ENCODE data around the gene HHAT. TPM values are rescaled to one million over a fixed set of nuclear protein-coding genes. Genes with fewer than 3 reads are reported as not detected.
A peak's percentile ranks its signal among the peaks of the same experiment; 100 is the strongest.

The HHAT gene
- polyA plus RNA-seq, 3 donors: 1.4 to 1.8 (median 1.7) TPM

GRCh38 chr1:210311726-210312493 lies 16.8 kb upstream of the HHAT start:
- 47 to 49% (median 48%) methylated on average over 18 of the region's 18 CpGs for WGBS, 3 donors
- H3K27ac ChIP-seq (ENCODE audit: low read depth, low read length): peak overlapping the region; percentile 12

GRCh38 chr1:210313046-210313595 lies 15.6 kb upstream of the HHAT start:
- H3K27ac ChIP-seq (ENCODE audit: low read depth, low read length): no peak overlapping the region
- WGBS, 3 donors: 73 to 83% (median 80%) methylated on average over 6 of the region's 6 CpGs

- 74 to 85% (median 85%) methylated on average over 1 of the region's 1 CpG for WGBS, 3 donors
- H3K27ac ChIP-seq (ENCODE audit: low read depth, low read length): no peak overlapping the region
These were observed 14.8 kb upstream of the HHAT start for GRCh38 chr1:210313921-210314320.

- WGBS, 3 donors: 85 to 93% (median 91%) methylated on average over 6 of the region's 6 CpGs
- no peak overlapping the region for H3K27ac ChIP-seq (ENCODE audit: low read depth, low read length)
These were observed 13.2 kb upstream of the HHAT start for GRCh38 chr1:210315529-210315928.

- 86 to 95% (median 95%) methylated on average over 3 of the region's 3 CpGs for WGBS, 3 donors
These were observed 7.6 kb upstream of the HHAT start for GRCh38 chr1:210321131-210321530.

GRCh38 chr1:210321552-210321951 lies 7.2 kb upstream of the HHAT start:
- H3K27ac ChIP-seq (ENCODE audit: low read depth, low read length): no peak overlapping the region
- 87 to 92% (median 89%) methylated on average over 8 of the region's 8 CpGs for WGBS, 3 donors

More at GRCh38 chr1:210321131-210321530, 7.6 kb upstream of the HHAT start:
- no peak overlapping the region for H3K27ac ChIP-seq (ENCODE audit: low read depth, low read length)

GRCh38 chr1:210323957-210324356 lies 4.7 kb upstream of the HHAT start:
- WGBS, 3 donors: 66 to 78% (median 69%) methylated on average over 1 of the region's 1 CpG
- H3K27ac ChIP-seq (ENCODE audit: low read depth, low read length): no peak overlapping the region

- WGBS, 3 donors: 70 to 91% (median 91%) methylated on average over 1 of the region's 1 CpG
- no peak overlapping the region for H3K27ac ChIP-seq (ENCODE audit: low read depth, low read length)
These were observed 3.6 kb upstream of the HHAT start for GRCh38 chr1:210325026-210325670.

GRCh38 chr1:210328032-210328745 lies 513 bp upstream of the HHAT start:
- H3K27ac ChIP-seq (ENCODE audit: low read depth, low read length): no peak overlapping the region
- 18 to 27% (median 24%) methylated on average over 19 of the region's 19 CpGs for WGBS, 3 donors

GRCh38 chr1:210330279-210330866 lies 1.7 kb downstream of the HHAT start:
- no peak overlapping the region for H3K27ac ChIP-seq (ENCODE audit: low read depth, low read length)
- 60 to 62% (median 61%) methylated on average over 7 of the region's 7 CpGs for WGBS, 3 donors

GRCh38 chr1:210332233-210332632 lies 3.5 kb downstream of the HHAT start:
- WGBS, 3 donors: 89 to 92% (median 91%) methylated on average over 7 of the region's 7 CpGs

GRCh38 chr1:210332719-210333398 lies 4.2 kb downstream of the HHAT start:
- H3K27ac ChIP-seq (ENCODE audit: low read depth, low read length): no peak overlapping the region
- 59 to 66% (median 63%) methylated on average over 4 of the region's 4 CpGs for WGBS, 3 donors

More at GRCh38 chr1:210332233-210332632, 3.5 kb downstream of the HHAT start:
- H3K27ac ChIP-seq (ENCODE audit: low read depth, low read length): no peak overlapping the region

- 71 to 88% (median 79%) methylated on average over 2 of the region's 2 CpGs for WGBS, 3 donors
- H3K27ac ChIP-seq (ENCODE audit: low read depth, low read length): no peak overlapping the region
These were observed 6.3 kb downstream of the HHAT start for GRCh38 chr1:210335001-210335400.

- no peak overlapping the region for H3K27ac ChIP-seq (ENCODE audit: low read depth, low read length)
- 92 to 98% (median 96%) methylated on average over 2 of the region's 2 CpGs for WGBS, 3 donors
These were observed 7.7 kb downstream of the HHAT start for GRCh38 chr1:210336362-210336761.

- WGBS, 3 donors: 91 to 98% (median 92%) methylated on average over 2 of the region's 2 CpGs
- no peak overlapping the region for H3K27ac ChIP-seq (ENCODE audit: low read depth, low read length)
These were observed 10.8 kb downstream of the HHAT start for GRCh38 chr1:210339500-210339899.

GRCh38 chr1:210340311-210340710 lies 11.6 kb downstream of the HHAT start:
- 57 to 70% (median 64%) methylated on average over 3 of the region's 3 CpGs for WGBS, 3 donors
- H3K27ac ChIP-seq (ENCODE audit: low read depth, low read length): no peak overlapping the region

- WGBS, 3 donors: 85 to 95% (median 91%) methylated on average over 2 of the region's 2 CpGs
- H3K27ac ChIP-seq (ENCODE audit: low read depth, low read length): no peak overlapping the region
These were observed 12.1 kb downstream of the HHAT start for GRCh38 chr1:210340841-210341240.
